AG20443 (cell line): Measurements from ENCODE around the gene PSMA3.
"Not testable (repeated sequence)": the region's sequence is repeated elsewhere in the genome, so short reads cannot be mapped to it uniquely, and the experiment has no call there.

Experiments
- DNase-seq: peaks from one replicate; pipeline ENCODE4 v3.0.0; 2012; ENCODE audit warnings: low spot score, mixed read lengths

Gene PSMA3

DNA sequence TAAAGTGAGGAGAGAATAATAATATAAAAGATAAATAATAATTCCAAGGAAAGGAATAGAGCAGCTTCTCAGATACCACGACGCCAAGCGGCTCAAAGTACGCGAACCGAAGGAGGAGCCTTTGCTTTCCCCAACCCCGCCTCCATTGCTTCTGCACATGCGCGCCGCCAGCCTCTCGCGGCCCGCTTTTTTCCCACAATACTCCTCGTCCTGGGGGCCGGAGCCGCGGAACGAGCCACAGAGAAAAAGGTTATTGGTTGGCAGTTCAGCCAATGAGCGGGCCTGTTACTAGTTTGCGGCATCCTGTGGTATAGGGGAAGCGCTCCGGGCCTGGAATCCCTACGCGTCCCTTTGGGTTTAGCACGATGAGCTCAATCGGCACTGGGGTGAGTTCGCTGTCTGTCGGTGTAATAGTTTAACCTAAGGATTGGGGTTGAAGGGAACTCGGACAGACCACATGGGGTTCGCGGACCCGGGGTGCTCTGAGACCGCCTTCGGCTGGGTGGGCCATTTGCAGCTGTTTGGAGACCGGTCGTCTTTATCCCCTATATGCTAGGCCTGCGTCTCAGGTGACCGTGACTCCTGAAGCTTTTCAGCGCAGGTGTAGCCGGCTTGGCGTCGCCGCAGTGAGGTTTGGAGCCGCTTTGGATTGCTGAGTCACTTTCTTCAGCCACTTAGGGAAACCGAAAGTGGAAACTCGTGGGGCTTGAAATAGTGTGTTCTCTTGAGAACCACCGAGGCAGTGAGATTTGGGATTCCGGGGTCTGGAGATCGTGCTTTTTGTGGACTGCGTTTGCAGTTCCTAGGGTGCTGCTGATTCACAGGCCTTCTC, at the start of gene PSMA3:
TSS of gene PSMA3 (plus strand) at position 288 of the 832 bp plus-strand sequence. CDS start at position 366, 78 bp downstream.
- peak; percentile 99 for DNase-seq

DNA sequence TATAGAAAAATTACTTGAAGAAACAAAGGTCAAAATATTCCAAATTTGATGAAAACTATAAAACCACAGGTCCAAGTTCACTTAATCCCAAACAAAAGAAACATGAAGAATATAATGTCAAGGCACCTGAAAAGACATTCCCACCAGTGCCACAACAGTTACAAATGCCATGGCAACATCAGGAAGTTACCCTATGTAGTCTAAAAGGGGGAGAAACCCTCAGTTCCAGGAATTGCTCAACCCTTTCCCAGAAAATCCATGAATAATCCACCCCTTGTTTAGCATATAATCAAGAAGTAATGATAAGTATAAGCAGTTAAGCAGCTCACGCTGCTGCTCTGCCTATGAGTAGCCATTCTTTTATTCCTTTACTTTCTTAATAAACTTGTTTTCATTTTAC, 48.4 kb upstream of the PSMA3 start:
- no peak for DNase-seq

DNA sequence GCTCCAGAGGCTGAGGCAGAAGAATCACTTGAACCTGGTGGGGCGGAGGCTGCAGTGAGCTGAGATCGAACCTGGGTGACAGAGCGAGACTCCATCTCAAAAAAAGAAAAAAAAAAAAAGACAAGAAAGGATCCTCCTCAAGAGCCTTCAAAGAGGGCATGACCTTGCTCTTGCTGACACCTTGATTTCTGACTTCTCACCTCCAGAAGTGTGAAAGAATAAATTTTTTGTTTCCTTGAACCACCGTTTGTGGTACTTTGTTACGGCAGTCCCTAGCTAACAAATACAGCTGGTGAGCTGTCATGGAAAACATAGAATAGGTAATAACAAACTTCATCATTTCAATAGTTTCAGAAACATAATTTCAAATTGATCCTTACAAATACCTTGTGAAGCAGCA, 46.6 kb upstream of the PSMA3 start:
- no peak for DNase-seq

DNA sequence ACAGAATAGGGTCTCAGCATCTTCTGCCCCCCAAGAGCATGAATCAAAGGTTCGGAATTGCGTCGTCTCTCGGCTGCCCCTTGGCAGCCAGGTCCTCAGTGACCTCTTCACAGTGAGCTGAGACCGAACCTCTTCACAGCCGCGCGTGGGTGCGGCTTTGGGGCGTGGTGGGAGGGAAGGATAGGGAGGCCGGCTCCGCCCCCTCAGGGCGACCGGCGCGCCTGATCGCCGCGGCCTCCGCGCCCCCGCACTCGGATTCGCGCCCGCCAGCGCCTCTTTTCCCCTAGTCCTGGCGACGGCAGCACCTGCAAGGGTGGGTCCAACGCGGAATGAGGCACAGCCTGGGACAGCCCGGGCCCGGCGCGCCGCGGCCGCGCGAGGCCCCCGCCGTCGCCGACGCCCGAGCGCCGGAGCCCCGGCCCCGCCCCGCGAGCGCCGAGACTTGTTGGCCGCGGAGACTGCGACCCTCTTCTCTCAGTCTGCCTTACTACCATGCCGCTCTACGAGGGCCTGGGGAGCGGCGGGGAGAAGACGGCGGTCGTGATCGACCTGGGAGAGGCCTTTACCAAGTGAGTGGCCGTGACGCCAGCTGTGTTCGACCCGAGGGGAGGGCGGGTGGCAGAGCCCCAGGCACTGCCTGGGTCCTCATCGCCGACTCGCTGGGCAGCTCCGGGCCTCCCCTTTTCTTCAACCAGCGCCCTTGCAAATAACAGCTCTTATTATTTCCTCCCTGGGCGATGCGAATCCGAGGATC, 44.7 kb upstream of the PSMA3 start, which contains the start of gene ACTR10:
TSS of gene ACTR10 (plus strand) at position 424 of the 754 bp plus-strand sequence. CDS start at position 493, 69 bp downstream.
- DNase-seq: peak; percentile 94

DNA sequence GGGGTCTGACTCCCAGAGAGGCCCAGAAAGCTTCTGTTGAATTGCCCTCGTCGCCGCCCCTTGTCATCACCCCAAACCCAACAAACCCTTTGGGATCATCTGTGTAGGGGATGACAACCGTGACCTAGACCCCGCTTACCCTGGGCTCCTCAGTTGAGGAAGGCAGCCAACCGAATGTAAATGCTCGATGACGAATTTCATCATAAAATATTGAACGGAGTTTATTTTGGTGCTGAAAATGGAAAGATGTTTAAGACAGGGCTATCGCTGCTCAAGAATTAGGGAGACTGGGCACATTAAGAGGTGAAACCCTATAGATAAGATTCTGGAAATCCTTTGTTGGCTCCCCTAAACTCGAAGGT, 44.2 kb upstream of the PSMA3 start:
- no peak for DNase-seq

DNA sequence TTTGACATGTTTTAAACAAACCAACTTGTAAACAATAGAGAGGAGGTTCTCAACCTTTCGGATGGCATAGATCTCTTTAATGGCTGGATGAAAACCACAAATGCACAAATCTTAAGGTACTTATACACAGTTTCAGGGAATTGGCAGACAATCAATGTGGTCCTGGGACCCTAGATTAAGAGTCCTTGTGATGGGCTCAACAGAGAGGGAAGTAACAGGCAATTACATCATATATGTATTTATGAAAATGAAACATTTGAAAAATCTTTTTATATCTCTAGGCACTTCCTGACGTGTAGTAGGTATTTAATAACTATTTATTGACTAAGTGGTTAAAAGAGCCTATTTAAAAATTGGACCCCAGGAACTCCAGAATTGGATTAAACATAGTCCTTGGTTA, 43.8 kb upstream of the PSMA3 start:
- DNase-seq: no peak

DNA sequence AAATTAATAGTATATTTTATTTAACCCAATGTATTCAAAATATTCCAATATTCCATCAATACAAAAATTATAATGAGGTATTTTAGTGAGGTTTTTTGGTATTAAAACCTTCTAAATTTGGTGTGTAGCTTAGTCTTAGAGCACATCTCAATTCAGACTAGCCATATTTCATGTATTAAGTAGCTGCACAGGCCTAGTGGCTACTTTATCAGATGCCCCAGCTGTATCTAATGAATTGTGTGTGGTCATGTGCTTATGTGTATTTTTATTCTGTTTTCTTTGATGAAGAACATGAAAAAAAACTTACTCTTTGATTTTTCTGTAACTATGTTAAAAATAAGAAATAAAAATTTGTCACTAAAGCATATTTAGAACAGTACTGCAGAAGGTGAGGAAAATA, 31.5 kb upstream of the PSMA3 start:
- no peak for DNase-seq

DNA sequence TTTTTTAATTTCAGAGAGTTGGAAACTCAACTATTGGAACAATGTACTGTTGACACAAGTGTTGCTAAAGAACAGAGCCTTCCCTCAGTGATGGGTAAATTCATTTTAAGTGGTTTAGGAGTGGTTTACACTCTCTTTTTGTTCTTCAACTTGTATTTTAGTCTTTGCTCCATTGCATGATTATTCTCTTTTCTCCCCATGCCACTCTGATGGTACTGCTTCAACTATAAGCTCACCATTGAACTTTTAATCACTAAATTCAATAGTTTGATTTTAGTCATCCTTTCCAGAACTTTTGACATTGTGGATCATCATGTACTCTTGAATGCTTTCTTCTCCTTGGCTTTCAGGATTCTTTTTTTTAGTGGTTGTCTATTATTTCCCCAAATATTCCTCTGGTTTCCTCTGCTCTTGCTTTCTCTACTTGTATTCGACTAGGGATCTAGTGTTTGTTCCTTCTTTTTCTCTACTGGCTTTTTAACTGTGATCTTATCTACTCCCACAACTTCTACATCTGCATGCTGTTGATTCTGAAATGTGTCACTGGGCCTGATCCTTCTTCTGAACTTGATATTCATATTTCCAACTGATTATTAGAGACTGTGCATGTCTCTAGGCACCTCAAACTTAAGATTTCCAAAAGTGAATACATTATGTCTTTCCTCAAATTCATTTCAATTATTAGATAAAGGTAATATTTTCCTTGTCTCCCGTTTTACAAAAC, 29.3 kb upstream of the PSMA3 start:
- DNase-seq: no peak

DNA sequence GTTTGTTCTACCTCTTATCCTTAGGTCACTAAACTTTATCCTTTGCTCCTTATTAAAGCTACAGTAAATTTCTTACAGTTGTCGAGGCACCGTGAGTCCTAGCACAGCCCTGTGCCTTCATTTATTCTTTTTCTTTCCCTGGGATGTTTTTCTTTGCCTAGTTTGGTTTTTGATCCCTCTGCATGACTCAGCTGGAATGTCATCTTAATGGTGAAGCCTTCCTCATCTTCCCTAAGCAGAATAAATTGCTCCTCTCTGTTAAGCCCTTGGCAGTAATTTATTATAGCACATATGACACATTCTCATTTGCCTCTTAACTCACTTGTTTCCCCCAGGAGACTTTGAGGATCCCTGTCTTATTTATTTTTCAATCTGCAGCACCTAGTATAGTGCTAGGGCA, 28.1 kb upstream of the PSMA3 start:
- no peak for DNase-seq

DNA sequence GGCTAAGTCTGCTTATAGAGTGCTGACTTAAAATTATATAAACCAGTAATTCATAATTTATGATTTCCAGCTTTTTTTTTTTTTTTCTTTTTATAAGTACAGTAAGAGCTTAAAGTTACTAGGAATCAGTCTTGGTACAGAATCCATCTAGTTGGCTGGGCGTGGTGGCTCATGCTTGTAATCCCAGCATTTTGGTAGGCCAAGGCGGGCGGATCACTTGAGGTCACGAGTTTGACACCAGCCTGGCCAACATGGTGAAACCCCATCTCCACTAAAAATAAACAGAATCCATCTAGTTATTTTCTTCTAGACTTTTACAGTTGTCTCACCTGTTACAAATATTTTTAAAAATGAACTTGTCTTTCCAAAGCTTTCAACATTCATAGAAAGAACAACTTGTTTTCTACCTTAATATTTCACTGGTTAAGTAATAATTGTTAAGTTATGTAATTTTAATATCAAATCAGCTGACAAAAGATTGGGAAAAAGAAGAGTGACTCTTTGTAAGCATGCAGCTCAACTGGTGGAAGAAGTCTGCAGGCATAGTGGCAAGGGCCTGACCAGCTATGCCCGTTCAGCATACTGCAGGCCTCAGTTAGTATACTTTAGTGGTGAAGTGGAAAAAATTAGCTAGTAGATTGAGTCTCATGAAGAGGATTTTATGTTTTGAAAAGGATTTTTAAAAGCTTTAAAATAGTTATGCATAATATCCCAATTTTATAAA, 17.4 kb upstream of the PSMA3 start:
- no peak for DNase-seq

DNA sequence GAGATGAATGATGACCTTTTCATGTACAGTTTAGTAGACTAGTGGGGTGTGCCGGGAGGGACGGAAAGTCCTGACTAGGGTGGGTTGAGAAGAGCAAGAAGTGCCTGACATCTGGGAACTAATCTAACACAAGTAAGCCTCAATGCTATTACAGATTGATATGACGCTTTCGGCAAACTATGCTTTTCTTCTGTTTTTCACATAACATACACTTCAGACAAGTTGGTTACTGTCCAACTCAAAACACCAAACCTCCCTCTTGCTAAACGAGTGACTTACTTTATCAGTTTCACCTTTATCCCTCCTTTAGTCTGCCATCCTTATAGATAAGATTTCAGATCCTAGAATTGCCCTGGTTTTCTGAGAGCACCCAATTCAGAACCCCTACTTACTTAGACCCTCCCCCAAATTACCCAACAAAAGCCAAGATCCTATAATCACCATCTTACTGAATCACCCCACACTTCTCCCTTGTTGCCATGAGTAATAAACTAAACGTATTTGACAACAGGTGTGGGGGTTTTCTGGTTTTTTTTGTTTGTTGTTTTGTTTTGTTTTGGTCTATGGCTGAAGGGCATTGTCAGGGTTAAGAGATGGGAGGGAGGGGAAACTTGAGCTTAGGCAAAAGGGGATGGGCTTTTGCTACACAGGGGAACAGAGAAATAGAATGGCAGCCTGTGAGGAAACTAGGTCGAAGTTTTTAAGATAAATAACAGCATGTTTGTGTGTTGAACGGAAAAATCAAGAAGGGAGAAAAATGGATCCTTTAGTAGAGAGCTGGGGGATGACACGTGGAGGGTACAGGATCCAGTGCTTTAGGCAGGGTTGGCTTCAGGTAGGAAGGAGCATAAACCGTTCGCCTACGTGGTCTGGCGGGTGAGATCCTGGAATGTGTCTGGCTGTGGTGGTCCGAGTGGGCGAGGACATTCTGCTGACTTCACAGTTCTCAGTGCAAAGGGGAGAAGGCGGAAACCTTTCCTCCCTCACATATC, 6.1 kb upstream of the PSMA3 start:
- no peak for DNase-seq

DNA sequence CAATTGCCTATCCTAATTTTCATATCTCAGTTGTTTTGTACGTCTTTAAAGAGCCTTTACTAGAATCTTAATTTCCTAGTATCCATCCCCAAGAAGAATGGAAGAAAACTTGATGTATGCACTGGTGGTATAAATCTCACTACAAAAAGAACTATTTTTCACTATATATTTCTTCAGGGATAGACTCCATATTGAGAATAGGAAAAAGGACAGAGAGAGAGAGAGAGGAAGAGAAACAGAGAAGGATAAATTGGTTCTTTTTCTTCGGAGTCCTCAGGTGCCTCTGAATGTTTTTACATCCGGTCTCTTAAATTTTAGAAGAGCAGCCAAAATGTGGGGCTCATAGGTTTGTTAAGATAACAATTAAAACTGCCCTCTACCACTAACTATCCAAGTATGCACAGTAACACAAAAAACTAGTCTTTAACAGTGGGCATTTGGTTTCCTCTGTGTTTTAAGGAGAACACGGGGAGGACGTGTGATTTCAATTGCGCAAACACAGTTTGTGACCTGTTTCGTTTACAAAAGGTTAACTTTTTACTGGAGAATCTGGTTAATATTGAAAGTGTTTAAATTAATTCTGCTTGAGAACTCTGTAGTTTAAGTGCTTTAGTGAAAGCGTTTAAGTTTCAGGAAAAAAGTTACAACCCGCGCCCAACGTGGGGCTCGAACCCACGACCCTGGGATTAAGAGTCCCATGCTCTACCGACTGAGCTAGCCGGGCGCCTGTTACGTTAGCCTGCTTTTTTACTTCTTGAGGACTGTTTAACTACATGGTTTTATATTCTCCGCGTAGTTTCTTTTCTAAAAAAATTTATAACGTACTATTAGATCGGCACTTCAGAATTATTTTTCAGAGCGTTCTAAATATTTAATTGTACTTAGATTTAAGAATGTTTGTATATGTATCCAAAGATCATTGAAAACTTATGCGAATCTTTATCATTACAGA, 5.1 kb upstream of the PSMA3 start:
- DNase-seq: peak; percentile 49

DNA sequence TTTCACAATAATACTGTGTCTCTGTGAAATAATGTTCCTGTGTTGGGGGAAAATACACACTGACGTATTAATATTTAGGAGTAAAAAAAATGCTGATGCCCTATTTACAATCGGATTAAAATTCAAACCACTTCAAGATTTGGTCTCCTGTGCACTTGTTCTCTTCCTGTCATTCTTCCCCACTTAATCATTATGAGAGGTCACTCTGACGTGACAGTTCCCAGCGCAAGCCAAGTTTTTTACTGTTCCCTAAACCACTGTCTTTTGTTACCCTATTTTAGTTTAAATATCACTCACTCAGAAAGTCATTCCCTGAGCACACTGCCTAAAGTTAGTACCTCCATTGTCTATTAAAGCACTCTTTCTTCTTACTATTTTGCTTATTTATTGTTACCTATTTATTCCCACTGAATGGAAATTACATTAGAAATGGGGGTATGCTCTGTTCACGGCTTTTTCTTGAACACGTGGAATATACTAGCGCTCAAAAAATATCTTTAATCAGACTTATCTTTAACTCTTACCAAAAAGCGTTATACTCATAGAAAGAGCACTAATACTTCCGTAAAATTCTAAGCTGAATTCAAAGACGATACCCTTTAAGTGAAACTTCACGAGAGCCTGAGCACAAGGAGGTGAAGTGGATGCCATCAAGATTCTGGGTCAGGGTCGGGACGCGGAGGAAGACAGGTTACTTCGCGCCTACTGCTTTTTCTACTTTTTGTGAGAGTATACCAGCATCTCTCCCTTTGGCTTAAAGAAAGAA, 670 bp upstream of the PSMA3 start:
- DNase-seq: no peak

DNA sequence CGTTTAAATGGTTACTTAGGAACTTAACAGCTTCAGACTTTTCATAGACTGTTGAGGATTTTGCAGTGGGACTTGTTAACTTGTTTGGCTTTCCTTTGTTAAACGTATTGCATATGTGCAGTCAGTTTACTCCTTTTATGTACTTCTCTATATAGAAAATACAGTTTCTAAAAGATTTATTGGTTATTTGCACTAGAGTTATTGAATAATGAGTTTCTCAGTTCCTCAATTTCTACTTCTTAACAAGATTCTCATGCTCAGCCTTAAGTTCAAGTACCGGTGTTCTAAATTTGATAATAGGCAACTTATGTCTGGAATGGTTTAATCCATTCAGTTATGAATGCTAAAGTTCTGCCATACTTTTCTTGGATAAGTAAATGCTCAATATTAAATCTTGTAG, 919 bp downstream of the PSMA3 start:
- no peak for DNase-seq

DNA sequence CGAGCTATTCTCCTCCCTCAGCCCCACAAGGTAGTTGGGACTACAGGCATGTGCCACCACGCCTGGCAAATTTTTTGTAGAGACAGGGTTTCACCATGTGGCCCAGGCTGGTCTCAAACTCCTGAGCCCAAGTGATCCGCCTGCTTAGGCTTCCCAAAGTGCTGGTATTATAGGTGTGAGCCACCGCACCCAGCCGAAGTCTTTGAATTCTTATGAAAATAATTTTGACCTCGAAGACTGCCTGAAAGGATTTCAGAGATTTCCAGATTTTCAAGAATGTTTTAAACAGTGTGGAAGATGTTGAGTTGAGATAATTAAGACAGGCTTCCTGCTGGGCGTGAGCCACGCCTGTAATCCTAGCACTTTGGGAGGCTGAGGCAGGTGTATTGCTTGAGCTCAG, 5.0 kb downstream of the PSMA3 start:
- DNase-seq: no peak

DNA sequence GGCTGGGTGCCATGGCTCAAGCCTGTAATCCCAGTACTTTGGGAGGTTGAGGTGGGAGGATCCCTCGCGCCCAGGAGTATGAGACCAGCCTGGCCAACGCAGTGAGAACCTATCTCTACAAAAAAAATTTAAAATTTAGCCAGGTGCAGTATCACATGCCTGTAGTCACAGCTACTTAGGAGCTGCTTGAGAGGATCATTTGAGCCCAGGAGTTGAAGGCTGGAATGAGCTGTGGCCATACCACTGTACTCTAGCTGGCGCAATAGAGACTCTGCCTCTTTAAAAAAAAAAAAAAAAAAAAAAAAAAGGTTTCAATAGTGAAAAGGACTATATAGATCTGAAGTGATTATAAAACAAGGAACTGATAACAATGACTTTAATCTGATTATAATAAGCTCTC, 13.5 kb downstream of the PSMA3 start:
- no peak for DNase-seq

DNA sequence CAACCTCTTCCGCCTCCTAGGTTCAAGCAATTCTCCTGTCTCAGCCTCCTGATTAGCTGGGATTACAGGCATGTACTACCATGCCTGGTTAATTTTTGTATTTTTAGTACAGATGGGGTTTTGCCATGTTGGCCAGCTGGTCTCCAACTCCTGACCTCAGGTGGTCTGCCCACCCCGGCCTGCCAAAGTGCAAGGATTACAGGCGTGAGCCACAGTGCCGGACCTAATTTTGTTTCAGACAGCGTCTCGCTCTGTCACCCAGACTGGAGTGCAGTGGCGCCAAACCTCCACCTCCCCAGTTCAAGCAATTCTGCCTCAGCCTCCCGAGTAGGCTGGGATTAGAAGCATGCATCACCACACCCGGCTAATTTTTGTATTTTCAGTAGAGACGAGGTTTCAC, 17.4 kb downstream of the PSMA3 start:
- DNase-seq: not testable (repeated sequence)

DNA sequence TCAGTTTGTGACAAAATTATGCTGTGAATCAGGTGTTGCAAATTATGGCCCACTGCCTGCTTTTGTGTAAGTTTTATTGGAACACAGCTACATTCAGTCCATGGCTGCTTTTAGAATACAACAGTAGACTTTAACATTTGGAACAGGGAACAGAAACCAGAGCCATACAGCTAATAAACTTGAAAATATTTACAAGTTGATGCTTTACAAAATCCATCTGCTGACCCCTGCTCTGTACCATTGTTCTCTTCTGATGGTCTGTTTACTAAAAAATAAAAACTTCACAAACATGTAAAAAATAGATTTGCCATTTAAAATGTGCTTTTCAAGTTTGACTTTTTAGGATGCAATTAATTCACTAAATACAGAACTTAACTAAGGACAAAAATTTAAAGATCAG, 20.8 kb downstream of the PSMA3 start:
- no peak for DNase-seq

DNA sequence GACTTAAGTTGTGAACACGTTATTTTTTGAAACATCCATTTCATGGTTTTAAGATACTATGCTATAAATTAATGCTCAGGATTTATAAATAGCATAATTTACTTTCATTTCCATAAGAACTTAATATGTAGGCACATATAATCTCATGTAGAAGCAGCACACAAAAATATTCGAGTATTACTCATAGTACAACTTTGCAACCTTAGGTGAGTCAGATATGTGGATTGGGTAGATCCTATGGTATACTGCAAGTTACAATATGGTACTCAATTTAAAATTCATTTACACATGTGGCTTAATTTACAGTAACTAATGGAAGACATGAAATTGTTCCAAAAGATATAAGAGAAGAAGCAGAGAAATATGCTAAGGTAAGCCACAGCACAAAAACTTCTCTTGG, 26.0 kb downstream of the PSMA3 start:
- no peak for DNase-seq
